Measurements from ENCODE around the gene LIMS1.

GRCh38 chr2:108605947-108606346 is 71.7 kb downstream of the LIMS1 start:
- TF ChIP-seq CTCF (IDR thresholded peaks at IDR 0.05) (no peak), EZH2 (IDR thresholded peaks at IDR 0.05; ENCODE audit: borderline replicate concordance, insufficient read depth, low read depth, low read length, poor library complexity, severe bottlenecking) (no peak)

Measured in B cell (primary cell).